ENCODE measurements around the gene DNAJC7. TPM values are rescaled to one million over a fixed set of nuclear protein-coding genes. Genes with fewer than 3 reads are reported as not detected.
"Not testable (repeated sequence)": the region's sequence is repeated elsewhere in the genome, so short reads cannot be mapped to it uniquely, and the experiment has no call there.

The DNAJC7 gene
- total RNA-seq, 4 donors from 2014 or later, result 62.6 to 84.0 (median 65.6) TPM

GRCh38 chr17:41939044-41939692, 78.1 kb downstream of the DNAJC7 start:
- no peaks in the 10 kb centered on the region for H3K27me3 ChIP-seq
- peaks cover 0 to 5% of the 10 kb centered on the region in 2 donors for H3K36me3 ChIP-seq
- 80 to 94% methylated on average over 4 of the region's 4 CpGs for WGBS, 2 donors
- no peak for DNase-seq
- TF ChIP-seq POLR2A (IDR thresholded peaks at IDR 0.05) (no peak), CTCF (IDR thresholded peaks at IDR 0.05) (no peak)
- intact Hi-C loops (cut with DNase I), result no loop called here
- H3K4me3 ChIP-seq (replicated peaks in 1 of 3), result no peak overlapping the region
- no peaks in the 10 kb centered on the region for H3K9me3 ChIP-seq
- H3K4me1 ChIP-seq, result peaks cover 12 to 17% of the 10 kb centered on the region in 2 donors
- H3K27ac ChIP-seq, result no peak overlapping the region

DNA sequence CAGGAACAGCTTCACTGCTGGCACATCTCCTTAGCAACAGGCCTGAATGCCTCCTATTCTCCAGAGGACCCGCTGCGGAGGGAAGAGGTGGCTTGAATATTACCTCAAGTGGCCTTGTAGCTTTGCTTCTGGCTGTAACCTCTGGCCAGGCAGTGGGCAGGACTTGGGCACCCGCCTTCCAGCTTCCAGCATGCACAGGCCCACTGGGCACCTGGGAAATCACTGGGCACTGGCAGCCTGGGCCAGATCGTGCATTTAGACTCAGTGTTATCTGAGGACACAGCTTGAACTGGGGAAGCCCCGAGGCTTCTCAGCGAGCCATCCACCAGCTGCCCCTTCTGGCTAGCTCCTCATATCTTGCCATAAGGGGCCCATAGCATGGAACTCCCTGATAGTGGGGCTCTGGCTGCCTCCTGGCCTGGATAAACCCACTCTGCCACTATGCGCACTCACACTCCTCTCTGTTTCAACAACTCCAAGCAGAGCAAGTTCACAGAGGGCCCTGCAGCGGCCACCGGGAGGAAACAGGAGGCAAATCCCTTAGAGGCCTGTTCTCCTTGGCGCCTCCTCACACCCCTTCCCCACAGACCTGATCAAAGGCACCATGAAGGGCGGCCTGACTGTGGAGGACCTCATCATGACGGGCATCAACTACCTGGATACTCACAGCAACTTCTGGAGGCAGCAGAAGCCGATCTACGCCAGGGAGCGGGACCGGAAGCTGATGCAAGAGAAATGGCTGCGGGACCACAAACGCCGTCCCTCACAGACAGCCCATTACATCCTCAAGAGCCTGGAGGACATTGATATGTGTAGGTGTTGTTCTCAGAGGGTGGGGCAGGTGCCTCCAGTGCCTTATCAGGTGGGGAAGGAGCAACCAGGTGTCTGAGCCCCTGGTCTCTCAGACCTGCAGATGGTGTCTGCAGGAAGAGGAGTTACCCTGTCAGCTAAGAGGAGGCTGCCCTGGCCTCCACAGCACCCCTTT, 79.0 kb downstream of the DNAJC7 start:
- WGBS, 2 donors, result 94 to 95% methylated on average over 17 to 18 of the region's 19 CpGs
- Histone ChIP-seq H3K4me1 (peaks cover 7 to 8% of the 10 kb centered on the region in 2 donors), H3K27ac (no peak overlapping the region), H3K4me3 (replicated peaks in 1 of 3) (no peak overlapping the region), H3K9me3 (no peaks in the 10 kb centered on the region), H3K27me3 (no peaks in the 10 kb centered on the region), H3K36me3 (peaks cover 0 to 5% of the 10 kb centered on the region in 2 donors)
- TF ChIP-seq CTCF (IDR thresholded peaks at IDR 0.05) (no peak), POLR2A (IDR thresholded peaks at IDR 0.05) (no peak)
- DNase-seq, result no peak
- intact Hi-C loops (cut with DNase I), result no loop called here

- peaks cover 0 to 5% of the 10 kb centered on the region in 2 donors for H3K36me3 ChIP-seq
- H3K9me3 ChIP-seq, result no peaks in the 10 kb centered on the region
- no peak overlapping the region for H3K27ac ChIP-seq
- 95 to 100% methylated on average over 5 to 6 of the region's 6 CpGs for WGBS, 2 donors
- peaks cover 8 to 12% of the 10 kb centered on the region in 2 donors for H3K4me1 ChIP-seq
- no peaks in the 10 kb centered on the region for H3K27me3 ChIP-seq
- no peak for TF ChIP-seq POLR2A (IDR thresholded peaks at IDR 0.05)
- TF ChIP-seq CTCF (IDR thresholded peaks at IDR 0.05), result no peak
- no peak for DNase-seq
- intact Hi-C loops (cut with DNase I), result no loop called here
- H3K4me3 ChIP-seq (replicated peaks in 1 of 3), result no peak overlapping the region
These were observed 81.6 kb downstream of the DNAJC7 start for GRCh38 chr17:41935641-41936040.

DNA sequence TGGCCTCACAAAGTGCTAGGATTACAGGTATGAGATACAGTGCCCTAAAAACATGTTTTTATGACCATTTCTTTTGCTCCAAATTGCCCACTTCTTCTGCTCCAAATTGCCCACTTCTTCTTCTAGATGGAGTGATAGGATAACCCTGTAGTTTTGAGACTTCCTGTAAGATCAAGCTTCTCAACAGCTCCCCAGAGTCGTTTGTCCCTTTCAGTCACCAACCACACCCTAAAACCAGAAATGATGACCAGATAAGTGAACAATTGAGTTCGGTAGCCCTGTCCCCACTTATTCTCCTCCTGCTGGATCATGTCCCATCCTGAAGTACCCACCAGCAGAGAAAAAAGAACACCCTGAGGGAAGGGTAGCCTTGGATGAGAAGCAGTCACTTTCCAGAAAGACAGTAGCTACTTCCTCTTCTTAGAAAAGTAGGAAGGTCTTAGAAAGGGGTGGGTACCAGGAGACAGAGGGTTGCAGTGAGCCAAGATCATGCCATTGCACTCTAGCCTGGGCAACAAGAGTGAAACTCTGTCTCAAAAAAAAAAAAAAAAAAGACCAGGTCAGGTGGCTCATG, 84.3 kb downstream of the DNAJC7 start:
- 18% methylated on average over 2 of the region's 2 CpGs for WGBS, 2 donors
- H3K4me3 ChIP-seq (replicated peaks in 1 of 3), result no peak overlapping the region
- H3K9me3 ChIP-seq, result no peaks in the 10 kb centered on the region

GRCh38 chr17:41931715-41932114, 85.5 kb downstream of the DNAJC7 start:
- 71 to 72% methylated on average over 4 of the region's 4 CpGs for WGBS, 2 donors
- intact Hi-C loops (cut with DNase I); H3K27me3 ChIP-seq; H3K27ac ChIP-seq; H3K9me3 ChIP-seq; DNase-seq; H3K36me3 ChIP-seq; H3K4me3 ChIP-seq (replicated peaks in 1 of 3): not testable (repeated sequence)
- H3K4me1 ChIP-seq, result peaks cover 16 to 20% of the 10 kb centered on the region in 2 donors

More for the DNA sequence above, 84.3 kb downstream of the DNAJC7 start:
- no peak for TF ChIP-seq CTCF (IDR thresholded peaks at IDR 0.05)
- TF ChIP-seq POLR2A (IDR thresholded peaks at IDR 0.05), result no peak
- Histone ChIP-seq H3K27ac (peak overlapping the region; percentile 39 to 64 (median 45)), H3K36me3 (peaks cover 0 to 5% of the 10 kb centered on the region in 2 donors), H3K27me3 (no peaks in the 10 kb centered on the region), H3K4me1 (peaks cover 16 to 20% of the 10 kb centered on the region in 2 donors)
- DNase-seq, result no peak
- intact Hi-C loops (cut with DNase I), result no loop called here

GRCh38 chr17:41930833-41931156, 86.4 kb downstream of the DNAJC7 start:
- intact Hi-C loops (cut with DNase I), result not testable (repeated sequence)
- H3K4me1 ChIP-seq, result peaks cover 16 to 20% of the 10 kb centered on the region in 2 donors

More at GRCh38 chr17:41930833-41931156, 86.4 kb downstream of the DNAJC7 start:
- not testable (repeated sequence) for H3K9me3 ChIP-seq, DNase-seq, H3K27me3 ChIP-seq, H3K36me3 ChIP-seq
- 51 to 52% methylated on average over 18 of the region's 18 CpGs for WGBS, 2 donors
- Histone ChIP-seq H3K4me3 (replicated peaks in 1 of 3) (peak overlapping the region in 2 of 3 donors; percentile 33 to 40), H3K27ac (peak overlapping the region in 2 of 3 donors; percentile 71 to 81)
